Activated T-helper 1 cell treated with Interleukin-2 at 50 U/mL for 16 hours (primary cell): ENCODE results near the gene RPS15.

Experiments
- DNase-seq: peaks from one replicate; pipeline ENCODE4 v3.0.0-alpha.2; 2020; ENCODE audit warnings: low read depth

The RPS15 gene

DNA sequence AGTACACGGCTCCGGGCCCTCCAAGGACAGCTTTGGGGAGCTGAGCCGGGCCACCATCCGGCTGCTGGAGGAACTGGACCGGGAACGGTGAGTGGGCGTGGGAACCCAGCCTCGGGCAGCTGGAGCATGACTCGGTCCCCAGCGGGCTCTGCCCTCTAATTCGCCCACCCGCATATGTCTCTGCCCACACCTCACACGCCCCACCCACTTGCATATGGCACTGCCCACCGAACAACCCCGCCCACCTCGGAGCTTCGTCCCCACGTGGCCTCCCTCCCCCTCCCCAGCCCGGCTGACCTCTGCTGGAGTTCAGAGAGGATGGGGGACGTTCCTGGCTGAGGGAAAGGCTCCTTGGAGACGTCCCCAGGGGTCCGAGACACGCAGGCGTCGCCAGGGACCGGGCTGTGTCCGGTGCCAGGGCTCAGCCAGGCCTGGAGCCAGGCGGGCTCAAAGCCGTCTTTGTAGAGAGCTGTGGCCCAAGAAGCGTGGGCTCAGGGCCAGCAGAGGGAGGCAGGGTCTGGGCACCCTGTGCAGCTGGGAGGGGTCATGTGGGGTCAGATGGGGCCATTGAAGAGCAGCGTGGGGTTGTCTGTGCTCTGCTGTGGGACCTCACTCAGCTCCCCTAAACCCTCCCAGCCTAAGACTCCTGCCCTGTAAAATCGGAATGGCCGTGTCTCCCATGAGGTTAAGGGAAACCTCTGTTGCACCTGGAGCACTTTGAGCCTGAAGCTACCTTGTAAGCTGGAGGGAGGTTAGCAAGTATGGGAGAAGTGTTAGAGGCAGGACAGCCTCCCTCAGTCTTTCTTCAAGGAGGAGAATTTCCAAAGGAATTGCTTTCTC, 15.5 kb downstream of the RPS15 start:
- DNase-seq = no peak

DNA sequence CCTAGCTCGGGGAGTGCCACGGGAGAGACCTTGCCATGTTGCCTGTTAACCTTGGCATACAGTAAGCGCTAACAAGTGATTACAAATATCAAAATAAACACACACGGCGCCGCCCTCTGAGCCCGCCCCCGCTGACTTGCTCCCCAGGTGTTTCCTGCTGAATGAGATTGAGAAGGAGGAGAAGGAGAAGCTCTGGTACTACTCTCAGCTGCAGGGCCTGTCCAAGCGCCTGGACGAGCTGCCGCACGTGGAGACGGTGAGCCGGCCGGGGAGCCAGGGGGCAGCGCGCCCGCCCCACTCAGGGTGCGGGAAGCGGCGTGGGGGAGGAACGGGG, 16.8 kb downstream of the RPS15 start:
- no peak for DNase-seq

DNA sequence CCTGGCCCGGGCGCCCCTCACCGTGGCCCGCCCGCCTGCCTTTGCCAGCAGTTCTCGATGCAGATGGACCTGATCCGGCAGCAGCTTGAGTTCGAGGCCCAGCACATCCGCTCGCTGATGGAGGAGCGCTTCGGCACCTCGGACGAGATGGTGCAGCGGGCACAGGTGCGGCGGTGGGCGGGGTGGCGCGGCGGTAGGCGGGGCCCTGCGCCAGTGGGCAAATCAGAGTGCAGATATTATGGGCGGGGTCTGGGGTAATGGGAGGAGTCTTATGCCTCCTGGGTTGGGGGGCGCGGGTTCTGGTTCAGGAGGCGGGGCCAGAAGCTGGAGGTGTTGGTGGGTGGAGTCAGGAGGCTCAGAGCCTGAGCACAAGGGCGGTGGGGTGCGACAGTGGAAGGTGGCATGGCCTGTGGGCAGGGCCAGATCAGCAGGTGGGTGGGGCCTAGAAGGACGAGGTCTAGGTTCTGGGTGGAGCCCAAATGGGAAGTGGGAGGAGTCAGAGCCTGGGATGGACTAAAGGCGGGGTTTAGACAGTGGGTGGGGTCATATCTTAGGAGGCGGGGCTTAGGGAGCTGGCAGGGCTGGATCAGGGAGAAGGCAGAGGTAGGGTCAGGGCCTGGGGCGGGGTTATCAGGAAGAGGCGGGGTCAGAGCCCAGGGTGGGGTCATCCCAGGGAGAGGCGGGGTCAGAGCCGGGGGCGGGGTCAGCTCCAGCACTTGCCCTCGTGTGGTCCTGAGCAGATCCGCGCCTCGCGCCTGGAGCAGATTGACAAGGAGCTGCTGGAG, 17.3 kb downstream of the RPS15 start:
- DNase-seq = no peak

DNA sequence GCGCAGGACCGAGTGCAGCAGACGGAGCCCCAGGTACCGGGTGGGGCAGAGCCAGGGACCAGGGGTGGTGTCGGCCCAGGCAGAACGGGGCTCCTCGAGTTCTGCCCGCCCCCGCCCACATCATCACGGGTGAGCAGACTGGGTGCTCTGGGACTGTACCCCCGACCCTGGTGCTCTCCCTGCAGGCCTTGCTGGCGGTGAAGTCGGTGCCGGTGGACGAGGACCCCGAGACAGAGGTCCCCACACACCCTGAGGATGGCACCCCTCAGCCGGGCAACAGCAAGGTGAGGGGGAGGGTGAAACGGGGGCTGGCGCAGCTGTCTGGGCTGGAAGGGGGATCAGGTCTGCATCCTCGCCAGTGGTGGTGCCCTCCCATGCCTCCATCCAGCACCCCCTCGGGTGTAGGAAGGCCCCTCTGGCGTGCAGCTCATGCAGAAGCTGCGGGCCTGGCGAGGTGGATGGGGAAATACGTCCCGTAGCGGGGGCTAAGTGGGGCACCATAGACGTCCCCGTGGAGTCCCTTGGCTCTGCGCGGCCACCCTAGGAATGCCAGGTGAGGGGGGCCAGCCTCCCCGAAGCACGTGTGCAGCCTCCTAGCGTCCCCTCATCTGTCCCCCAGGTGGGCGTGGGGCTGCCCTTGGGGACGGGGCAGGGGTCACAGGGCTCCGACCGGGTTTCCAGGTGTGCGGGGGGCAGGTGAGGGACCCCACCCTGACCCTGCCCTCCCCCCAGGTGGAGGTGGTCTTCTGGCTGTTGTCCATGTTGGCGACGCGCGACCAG, 18.1 kb downstream of the RPS15 start:
- no peak for DNase-seq

DNA sequence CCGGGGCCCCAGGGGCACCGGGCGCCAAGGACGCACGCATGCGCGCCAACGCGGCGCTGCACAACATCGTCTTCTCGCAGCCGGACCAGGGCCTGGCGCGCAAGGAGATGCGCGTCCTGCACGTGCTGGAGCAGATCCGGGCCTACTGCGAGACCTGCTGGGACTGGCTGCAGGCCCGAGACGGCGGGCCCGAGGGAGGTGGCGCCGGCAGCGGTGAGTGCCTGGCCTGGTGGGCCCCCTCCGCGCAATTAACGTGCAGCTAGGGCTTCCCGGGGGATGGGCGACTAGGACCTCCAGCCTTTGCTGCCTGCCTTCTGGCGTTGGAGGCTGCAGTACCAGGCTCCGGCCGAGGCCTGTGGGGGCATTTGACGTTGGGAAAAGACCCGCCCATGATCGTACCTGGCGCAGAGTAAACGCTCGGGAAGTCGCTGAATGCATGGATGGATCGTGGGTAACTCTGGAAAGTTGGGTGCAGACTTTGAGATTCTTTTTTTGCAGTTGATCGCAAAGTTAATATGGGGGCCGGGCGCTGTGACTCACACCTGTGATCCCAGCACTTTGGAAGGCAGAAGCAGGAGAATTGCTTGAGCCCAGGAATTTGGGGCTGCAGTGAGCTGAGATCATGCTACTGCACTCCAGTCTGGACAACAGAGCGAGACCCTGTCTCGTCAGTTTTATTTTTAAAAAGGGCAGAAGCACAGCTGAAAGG, 19.0 kb downstream of the RPS15 start:
- no peak for DNase-seq

DNA sequence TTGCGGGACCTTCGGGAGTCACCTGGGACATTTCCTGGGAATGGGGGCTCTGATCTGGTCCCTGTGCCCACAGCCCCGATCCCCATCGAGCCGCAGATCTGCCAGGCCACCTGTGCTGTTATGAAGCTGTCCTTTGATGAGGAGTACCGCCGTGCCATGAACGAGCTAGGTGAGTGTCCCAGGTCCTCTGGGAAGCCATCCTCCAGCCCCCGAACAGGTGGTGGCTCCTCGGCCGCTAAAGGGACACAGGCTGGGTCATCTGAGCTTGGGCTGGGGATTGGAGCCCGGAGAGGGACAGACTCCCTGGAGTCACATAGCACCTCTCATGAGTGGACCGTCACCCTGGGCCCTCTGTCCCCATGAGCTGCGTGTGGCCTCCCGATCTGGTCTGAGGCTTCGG, 19.7 kb downstream of the RPS15 start:
- DNase-seq = no peak

DNA sequence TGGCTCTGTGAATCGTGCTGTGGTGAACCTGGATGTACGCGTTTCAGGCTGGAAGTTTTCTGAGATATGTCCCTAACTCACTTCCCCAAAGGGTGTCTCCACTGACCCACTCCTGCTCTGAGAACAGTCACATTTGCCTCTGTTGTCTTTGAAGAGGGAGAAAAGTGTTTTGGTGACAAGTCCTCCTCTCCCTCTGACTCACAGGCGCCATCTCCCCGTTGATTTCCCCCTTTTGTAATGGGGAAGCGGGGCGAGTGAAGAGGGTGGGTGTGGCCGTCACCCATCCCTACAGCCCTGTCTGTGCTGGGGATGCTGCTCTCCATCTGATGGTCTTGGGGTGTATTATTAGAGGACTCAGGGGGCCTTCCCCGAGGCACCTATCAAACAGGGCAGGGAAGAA, 21.3 kb downstream of the RPS15 start:
- no peak for DNase-seq

DNA sequence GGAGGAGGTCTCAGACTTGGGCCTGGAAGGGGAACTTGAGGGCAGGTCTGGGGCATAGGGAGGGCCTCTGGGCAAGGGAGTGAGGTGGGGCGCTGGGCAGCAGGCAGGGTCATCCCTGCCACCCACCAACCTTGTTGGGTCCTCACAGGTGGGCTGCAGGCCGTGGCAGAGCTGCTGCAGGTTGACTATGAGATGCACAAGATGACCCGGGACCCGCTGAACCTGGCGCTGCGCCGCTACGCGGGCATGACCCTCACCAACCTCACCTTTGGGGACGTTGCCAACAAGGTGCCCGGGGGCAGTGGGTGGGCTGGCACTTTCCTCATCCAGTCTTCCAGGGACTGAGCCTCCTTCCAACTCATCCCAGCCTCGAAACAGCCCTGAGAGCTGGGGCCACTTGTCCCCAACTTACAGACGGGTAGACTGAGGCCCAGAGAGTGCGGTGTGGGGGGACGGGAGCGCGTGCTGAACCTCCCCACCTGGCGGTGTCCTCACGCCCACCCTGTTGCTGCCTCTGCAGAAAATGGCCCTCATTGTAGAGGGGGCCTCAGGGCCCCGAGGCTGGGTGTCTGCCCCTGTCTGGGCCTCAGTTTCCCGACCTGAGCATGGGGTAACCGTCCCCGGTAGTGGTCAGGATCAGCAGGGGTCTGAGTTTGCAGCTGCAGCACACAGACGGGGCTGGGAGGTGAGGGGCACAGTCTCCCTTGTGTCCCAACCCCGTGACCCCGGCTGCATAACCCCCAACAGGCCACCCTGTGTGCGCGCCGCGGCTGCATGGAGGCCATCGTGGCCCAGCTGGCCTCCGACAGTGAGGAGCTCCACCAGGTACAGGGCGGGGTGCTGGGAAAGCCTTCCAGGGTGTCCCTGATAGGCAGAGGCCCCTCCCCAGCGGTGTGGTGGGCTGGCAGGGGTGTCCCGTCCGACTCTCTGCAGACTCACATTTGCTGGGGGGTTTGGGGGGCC, 22.1 kb downstream of the RPS15 start:
- no peak for DNase-seq

DNA sequence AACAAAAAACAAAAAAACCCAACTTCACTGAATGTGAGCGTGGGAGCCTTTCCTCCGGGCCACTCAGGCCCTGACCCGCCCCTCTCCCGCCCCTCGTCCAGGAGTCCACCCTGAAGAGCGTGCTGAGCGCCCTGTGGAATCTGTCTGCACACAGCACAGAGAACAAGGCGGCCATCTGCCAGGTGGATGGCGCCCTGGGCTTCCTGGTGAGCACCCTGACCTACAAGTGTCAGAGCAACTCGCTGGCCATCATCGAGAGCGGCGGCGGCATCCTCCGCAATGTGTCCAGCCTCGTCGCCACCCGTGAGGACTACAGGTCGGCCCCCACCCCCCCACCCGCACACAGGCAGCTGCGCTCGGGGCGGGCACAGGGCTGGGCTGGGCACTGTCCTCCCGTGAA, 23.7 kb downstream of the RPS15 start:
- no peak for DNase-seq

DNA sequence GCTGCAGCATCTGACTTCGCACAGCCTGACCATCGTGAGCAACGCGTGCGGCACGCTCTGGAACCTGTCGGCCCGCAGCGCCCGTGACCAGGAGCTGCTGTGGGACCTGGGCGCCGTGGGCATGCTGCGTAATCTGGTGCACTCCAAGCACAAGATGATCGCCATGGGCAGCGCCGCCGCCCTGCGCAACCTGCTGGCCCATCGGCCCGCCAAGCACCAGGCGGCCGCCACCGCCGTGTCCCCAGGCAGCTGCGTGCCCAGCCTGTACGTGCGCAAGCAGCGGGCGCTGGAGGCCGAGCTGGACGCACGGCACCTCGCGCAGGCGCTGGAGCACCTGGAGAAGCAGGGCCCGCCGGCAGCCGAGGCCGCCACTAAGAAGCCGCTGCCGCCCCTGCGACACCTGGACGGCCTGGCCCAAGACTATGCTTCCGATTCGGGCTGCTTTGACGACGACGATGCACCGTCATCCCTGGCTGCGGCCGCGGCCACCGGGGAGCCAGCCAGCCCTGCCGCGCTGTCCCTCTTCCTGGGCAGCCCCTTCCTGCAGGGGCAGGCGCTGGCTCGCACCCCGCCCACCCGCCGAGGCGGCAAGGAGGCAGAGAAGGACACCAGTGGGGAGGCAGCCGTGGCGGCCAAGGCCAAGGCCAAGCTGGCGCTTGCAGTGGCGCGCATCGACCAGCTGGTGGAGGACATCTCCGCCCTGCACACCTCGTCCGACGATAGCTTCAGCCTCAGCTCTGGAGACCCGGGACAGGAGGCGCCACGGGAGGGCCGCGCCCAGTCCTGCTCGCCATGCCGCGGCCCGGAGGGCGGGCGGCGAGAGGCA, 27.2 kb downstream of the RPS15 start:
- DNase-seq = no peak

DNA sequence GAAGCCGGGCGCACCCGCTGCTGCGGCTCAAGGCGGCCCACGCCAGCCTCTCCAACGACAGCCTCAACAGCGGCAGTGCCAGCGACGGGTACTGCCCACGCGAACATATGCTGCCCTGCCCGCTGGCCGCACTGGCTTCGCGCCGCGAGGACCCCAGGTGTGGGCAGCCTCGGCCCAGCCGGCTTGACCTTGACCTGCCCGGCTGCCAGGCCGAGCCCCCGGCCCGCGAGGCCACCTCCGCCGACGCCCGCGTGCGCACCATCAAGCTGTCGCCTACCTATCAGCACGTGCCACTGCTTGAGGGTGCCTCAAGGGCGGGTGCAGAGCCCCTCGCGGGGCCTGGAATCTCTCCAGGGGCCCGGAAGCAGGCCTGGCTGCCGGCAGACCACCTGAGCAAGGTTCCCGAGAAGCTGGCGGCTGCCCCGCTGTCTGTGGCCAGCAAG, 27.8 kb downstream of the RPS15 start:
- DNase-seq = no peak

DNA sequence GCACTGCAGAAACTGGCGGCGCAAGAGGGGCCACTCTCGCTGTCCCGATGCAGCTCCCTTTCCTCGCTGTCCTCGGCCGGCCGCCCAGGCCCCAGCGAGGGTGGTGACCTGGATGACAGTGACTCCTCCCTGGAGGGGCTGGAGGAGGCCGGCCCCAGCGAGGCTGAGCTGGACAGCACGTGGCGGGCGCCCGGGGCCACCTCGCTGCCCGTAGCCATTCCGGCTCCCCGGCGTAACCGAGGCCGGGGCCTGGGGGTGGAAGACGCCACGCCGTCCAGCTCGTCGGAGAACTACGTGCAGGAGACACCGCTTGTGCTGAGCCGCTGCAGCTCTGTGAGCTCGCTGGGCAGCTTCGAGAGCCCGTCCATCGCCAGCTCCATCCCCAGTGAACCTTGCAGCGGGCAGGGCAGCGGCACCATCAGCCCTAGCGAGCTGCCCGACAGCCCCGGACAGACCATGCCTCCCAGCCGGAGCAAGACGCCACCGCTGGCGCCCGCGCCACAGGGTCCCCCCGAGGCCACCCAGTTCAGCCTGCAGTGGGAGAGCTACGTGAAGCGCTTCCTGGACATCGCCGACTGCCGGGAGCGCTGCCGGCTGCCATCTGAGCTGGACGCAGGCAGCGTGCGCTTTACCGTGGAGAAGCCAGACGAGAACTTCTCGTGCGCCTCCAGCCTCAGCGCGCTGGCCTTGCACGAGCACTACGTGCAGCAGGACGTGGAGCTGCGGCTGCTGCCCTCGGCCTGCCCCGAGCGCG, 28.4 kb downstream of the RPS15 start:
- DNase-seq = no peak

DNA sequence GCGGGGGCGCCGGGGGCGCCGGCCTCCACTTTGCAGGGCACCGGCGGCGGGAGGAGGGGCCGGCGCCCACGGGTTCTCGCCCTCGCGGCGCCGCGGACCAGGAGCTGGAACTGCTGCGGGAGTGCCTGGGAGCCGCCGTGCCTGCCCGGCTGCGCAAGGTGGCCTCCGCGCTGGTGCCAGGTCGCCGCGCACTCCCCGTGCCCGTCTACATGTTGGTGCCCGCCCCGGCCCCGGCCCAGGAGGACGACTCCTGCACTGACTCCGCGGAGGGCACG, 29.0 kb downstream of the RPS15 start:
- DNase-seq = no peak

DNA sequence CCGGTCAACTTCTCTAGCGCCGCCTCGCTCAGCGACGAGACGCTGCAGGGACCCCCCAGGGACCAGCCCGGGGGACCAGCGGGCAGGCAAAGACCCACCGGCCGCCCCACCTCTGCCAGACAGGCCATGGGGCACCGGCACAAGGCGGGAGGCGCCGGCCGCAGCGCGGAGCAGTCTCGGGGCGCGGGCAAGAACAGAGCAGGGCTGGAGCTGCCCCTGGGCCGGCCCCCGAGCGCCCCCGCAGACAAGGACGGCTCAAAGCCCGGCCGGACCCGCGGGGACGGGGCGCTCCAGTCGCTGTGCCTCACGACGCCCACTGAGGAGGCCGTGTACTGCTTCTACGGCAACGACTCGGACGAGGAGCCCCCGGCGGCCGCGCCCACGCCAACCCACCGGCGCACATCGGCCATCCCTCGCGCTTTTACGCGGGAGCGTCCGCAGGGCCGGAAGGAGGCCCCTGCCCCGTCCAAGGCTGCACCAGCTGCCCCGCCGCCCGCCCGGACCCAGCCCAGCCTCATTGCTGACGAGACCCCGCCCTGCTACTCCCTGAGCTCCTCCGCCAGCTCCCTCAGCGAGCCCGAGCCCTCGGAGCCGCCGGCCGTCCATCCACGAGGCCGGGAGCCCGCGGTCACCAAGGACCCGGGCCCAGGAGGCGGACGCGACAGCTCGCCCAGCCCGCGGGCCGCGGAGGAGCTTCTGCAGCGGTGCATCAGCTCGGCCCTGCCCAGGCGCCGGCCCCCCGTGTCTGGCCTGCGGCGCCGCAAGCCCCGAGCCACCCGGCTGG, 29.5 kb downstream of the RPS15 start:
- no peak for DNase-seq

DNA sequence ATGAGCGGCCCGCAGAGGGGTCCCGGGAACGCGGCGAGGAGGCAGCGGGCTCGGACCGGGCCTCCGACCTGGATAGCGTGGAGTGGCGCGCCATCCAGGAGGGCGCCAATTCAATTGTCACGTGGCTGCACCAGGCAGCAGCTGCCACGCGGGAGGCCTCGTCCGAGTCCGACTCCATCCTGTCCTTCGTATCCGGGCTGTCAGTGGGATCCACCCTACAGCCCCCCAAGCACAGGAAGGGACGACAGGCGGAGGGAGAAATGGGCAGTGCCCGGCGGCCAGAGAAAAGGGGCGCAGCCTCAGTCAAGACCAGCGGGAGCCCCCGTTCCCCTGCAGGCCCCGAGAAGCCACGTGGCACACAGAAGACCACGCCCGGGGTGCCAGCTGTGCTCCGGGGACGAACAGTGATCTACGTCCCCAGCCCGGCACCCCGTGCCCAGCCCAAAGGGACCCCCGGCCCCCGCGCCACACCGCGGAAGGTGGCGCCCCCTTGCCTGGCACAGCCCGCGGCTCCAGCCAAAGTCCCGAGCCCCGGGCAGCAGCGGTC, 30.2 kb downstream of the RPS15 start:
- DNase-seq = no peak

DNA sequence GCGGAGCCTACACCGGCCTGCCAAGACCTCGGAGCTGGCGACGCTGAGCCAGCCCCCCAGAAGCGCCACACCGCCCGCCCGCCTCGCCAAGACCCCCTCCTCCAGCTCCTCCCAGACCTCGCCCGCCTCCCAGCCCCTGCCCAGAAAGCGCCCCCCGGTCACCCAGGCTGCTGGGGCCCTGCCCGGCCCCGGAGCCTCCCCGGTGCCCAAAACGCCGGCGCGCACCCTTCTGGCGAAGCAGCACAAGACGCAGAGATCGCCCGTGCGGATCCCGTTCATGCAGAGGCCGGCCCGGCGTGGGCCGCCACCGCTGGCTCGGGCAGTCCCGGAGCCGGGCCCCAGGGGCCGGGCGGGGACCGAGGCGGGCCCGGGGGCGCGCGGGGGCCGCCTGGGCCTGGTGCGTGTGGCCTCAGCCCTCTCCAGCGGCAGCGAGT, 30.6 kb downstream of the RPS15 start:
- DNase-seq = no peak

DNA sequence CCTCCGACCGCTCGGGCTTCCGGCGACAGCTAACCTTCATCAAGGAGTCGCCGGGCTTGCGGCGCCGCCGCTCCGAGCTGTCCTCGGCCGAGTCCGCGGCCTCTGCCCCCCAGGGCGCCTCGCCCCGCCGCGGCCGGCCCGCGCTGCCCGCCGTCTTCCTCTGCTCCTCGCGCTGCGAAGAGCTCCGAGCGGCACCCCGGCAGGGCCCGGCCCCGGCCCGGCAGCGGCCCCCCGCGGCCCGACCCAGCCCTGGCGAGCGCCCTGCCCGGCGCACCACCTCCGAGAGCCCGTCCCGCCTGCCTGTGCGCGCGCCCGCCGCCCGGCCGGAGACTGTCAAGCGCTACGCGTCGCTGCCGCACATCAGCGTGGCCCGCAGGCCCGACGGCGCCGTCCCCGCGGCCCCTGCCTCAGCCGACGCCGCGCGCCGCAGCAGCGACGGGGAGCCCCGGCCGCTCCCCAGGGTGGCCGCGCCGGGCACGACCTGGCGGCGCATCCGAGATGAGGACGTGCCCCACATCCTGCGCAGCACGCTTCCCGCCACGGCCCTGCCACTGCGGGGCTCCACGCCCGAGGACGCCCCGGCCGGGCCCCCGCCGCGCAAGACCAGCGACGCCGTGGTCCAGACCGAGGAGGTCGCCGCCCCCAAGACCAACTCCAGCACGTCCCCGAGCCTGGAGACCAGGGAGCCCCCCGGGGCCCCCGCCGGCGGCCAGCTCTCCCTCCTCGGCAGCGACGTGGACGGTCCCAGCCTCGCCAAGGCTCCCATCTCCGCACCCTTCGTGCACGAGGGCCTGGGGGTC, 31.3 kb downstream of the RPS15 start:
- no peak for DNase-seq

DNA sequence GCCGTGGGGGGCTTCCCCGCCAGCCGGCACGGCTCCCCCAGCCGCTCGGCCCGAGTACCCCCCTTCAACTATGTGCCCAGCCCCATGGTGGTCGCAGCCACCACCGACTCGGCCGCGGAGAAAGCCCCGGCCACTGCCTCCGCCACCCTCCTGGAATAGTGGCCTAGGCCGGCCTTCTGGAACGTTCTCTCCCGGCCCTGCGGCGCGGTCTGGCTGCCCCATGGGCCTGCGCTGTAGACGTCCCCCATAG, 31.8 kb downstream of the RPS15 start:
- no peak for DNase-seq
